WTC11 (cell line): ENCODE results near the gene FBXO42. TPM values are rescaled to one million over a fixed set of nuclear protein-coding genes. Genes with fewer than 3 reads are reported as not detected.

ENCODE experiments used
- ATAC-seq: fragments of 200-7000 bp; cut with Tn5 transposase; 2 replicates; pipeline ENCODE4 v1.10.0; 2021; ENCODE audit warnings: mild to moderate bottlenecking, moderate library complexity
- CTCF ChIA-PET: fragments of 300-600 bp; sonication (Branson Sonifier 250); formaldehyde crosslinking; loops from one replicate; lab custom pipeline; 2021; ENCODE audit warnings: antibody characterized with exemption; lab: Charles Lee
- POLR2A ChIA-PET: fragments of 350-600 bp; sonication (Branson Sonifier 250); formaldehyde crosslinking; loops from one replicate; lab custom pipeline; 2021; ENCODE audit warnings: antibody characterized with exemption; lab: Charles Lee
- DNase-seq: peaks from one replicate; pipeline ENCODE4 v3.0.0; 2021; ENCODE audit warnings: low spot score
- H3K27ac Mint-ChIP-seq: 2 replicates; pipeline ENCODE4 v1.8.0; 2021; ENCODE audit warnings: mixed read lengths
- H3K27me3 Mint-ChIP-seq: 2 replicates; pipeline ENCODE4 v1.8.0; 2021; ENCODE audit warnings: low read depth, mild to moderate bottlenecking, moderate library complexity, mixed read lengths
- H3K36me3 Mint-ChIP-seq: 2 replicates; pipeline ENCODE4 v1.8.0; 2021; ENCODE audit warnings: mixed read lengths
- H3K4me1 Mint-ChIP-seq: 2 replicates; pipeline ENCODE4 v1.8.0; 2022; ENCODE audit warnings: mixed read lengths
- H3K4me3 Mint-ChIP-seq: 2 replicates; pipeline ENCODE4 v1.8.0; 2021; ENCODE audit warnings: mild to moderate bottlenecking, moderate library complexity, mixed read lengths
- H3K9me3 Mint-ChIP-seq: 2 replicates; pipeline ENCODE4 v1.8.0; 2021; ENCODE audit warnings: mixed read lengths
- ELF4 ChIP-seq: sonication (generic); formaldehyde crosslinking; IDR thresholded peaks from 2 replicates; pipeline ENCODE4 v1.8.1; 2022; ENCODE audit warnings: low read depth, mild to moderate bottlenecking, moderate library complexity, missing genetic modification reagents
- EMX1 ChIP-seq: fragments of 250-450 bp; sonication (Bioruptor Pico); IDR thresholded peaks from 2 replicates; pipeline ENCODE4 v1.8.0; 2021; ENCODE audit warnings: mild to moderate bottlenecking
- ESRRA ChIP-seq: sonication (generic); formaldehyde crosslinking; IDR thresholded peaks from 2 replicates; pipeline ENCODE4 v1.8.1; 2022; ENCODE audit warnings: mild to moderate bottlenecking, missing genetic modification reagents, borderline replicate concordance
- FOXJ3 ChIP-seq: sonication (generic); formaldehyde crosslinking; IDR thresholded peaks from 2 replicates; pipeline ENCODE4 v1.9.0; 2021; ENCODE audit warnings: missing genetic modification reagents, mild to moderate bottlenecking, borderline replicate concordance
- FOXP4 ChIP-seq: sonication (generic); formaldehyde crosslinking; IDR thresholded peaks from 2 replicates; pipeline ENCODE4 v1.8.0; 2022; ENCODE audit warnings: mild to moderate bottlenecking, missing genetic modification reagents
- MXD4 ChIP-seq: fragments of 250-450 bp; sonication (Bioruptor Pico); IDR thresholded peaks from 2 replicates; pipeline ENCODE4 v1.8.0; 2021; ENCODE audit warnings: mild to moderate bottlenecking, moderate library complexity, borderline replicate concordance
- NFATC4 ChIP-seq: fragments of 250-450 bp; sonication (Bioruptor Pico); IDR thresholded peaks from 2 replicates; pipeline ENCODE4 v1.9.0; 2021; ENCODE audit warnings: mild to moderate bottlenecking
- ZBTB21 ChIP-seq: sonication (generic); formaldehyde crosslinking; IDR thresholded peaks from 2 replicates; pipeline ENCODE4 v1.8.1; 2023; ENCODE audit warnings: mild to moderate bottlenecking, missing genetic modification reagents, borderline replicate concordance
- ZNF138 ChIP-seq: sonication (generic); formaldehyde crosslinking; conservative IDR thresholded peaks from 2 replicates; pipeline ENCODE4 v1.8.1; 2022; ENCODE audit warnings: mild to moderate bottlenecking, moderate library complexity, missing genetic modification reagents
- ZNF396 ChIP-seq: fragments of 250-450 bp; sonication (Bioruptor Pico); IDR thresholded peaks from 2 replicates; pipeline ENCODE4 v1.8.0; 2021; ENCODE audit warnings: mild to moderate bottlenecking, moderate library complexity, borderline replicate concordance
- ZNF425 ChIP-seq: fragments of 250-450 bp; sonication (Bioruptor Pico); conservative IDR thresholded peaks from 2 replicates; pipeline ENCODE4 v1.9.0; 2021; ENCODE audit warnings: mild to moderate bottlenecking
- ZNF671 ChIP-seq: fragments of 250-450 bp; sonication (Bioruptor Pico); IDR thresholded peaks from 2 replicates; pipeline ENCODE4 v1.8.0; 2021; ENCODE audit warnings: mild to moderate bottlenecking
- total RNA-seq: library from RNA; stranded (reverse); gene quantifications from 3 replicates; pipeline ENCODE4 v1.2.3, GENCODE V29; 2021
- TF ChIP-seq, protein P1 (sequence below): sonication (generic); formaldehyde crosslinking; IDR thresholded peaks from 2 replicates; pipeline ENCODE4 v1.8.1; 2023; ENCODE audit warnings: mild to moderate bottlenecking, missing genetic modification reagents, moderate library complexity
- TF ChIP-seq, protein P2 (sequence below): sonication (generic); formaldehyde crosslinking; conservative IDR thresholded peaks from 2 replicates; pipeline ENCODE4 v1.8.1; 2022; ENCODE audit warnings: mild to moderate bottlenecking, missing genetic modification reagents

Gene FBXO42
- total RNA-seq, 1 experiment from 2014 or later = 17.5 TPM

DNA sequence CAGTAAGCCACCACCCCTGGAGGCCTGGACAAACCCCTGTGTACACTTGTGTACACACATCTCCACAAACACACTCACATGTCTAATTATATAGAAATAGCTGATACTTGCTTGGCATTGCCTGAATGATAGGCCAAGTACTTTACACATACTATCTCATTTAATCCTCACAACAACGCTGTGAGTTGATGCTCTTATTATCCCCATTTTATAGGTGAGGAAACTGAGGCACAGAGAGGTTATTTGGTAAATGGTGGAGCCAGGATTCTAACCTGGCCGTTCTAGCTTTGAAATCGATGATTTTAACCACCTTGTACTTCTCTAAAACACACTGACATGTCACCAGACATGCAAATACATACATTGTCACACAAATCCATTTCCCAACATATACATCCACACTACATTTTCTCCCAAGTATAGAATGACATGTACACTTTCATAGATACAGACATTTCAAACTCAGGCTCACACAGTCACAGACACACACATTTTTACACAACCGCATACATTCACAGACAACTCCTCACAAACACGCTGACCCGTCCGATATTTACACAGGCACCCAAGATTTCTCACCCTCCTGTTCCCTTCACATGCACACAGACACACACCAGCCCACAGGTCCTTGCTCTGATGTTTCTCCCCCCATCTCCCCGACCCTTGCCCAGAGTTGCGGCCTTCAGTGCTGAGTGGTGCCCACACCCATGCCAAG, 143.0 kb downstream of the FBXO42 start:
- DNase-seq (no peak), ATAC-seq (no peak)
- peaks cover 47% of the 10 kb centered on the region for H3K4me1 Mint-ChIP-seq
- no peaks in the 10 kb centered on the region for H3K27me3 Mint-ChIP-seq
- CTCF ChIA-PET = interaction anchor here (0.6 to 3.5 kb wide), 3 partner anchors 35 to 136 kb away, joined by 4 to 21 read pairs (median 9); partner anchors contain the start of gene FAM131C
- H3K36me3 Mint-ChIP-seq = peaks cover 7% of the 10 kb centered on the region; the same call in 1 of the 2 replicates
- peak overlapping the region; percentile 9 for H3K4me3 Mint-ChIP-seq
- H3K27ac Mint-ChIP-seq = peak overlapping the region; percentile 14
- TF ChIP-seq FOXJ3 (CRISPR knock-in tag) (no peak), ELF4 (no peak), ZBTB21 (CRISPR knock-in tag) (no peak), ZNF138 (CRISPR knock-in tag) (no peak), ZNF396 (CRISPR knock-in tag) (no peak), MXD4 (CRISPR knock-in tag) (no peak), ZNF671 (CRISPR knock-in tag) (no peak), EMX1 (no peak), ZNF425 (CRISPR knock-in tag) (no peak), NFATC4 (CRISPR knock-in tag) (no peak)
- TF ChIP-seq, protein P1, sequence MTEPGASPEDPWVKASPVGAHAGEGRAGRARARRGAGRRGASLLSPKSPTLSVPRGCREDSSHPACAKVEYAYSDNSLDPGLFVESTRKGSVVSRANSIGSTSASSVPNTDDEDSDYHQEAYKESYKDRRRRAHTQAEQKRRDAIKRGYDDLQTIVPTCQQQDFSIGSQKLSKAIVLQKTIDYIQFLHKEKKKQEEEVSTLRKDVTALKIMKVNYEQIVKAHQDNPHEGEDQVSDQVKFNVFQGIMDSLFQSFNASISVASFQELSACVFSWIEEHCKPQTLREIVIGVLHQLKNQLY (CRISPR knock-in tag) = no peak
- TF ChIP-seq, protein P2, sequence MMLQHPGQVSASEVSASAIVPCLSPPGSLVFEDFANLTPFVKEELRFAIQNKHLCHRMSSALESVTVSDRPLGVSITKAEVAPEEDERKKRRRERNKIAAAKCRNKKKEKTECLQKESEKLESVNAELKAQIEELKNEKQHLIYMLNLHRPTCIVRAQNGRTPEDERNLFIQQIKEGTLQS = no peak
- TF ChIP-seq, all 79 proteins: peak for 0
- POLR2A ChIA-PET = no interaction called here
- no peaks in the 10 kb centered on the region for H3K9me3 Mint-ChIP-seq

DNA sequence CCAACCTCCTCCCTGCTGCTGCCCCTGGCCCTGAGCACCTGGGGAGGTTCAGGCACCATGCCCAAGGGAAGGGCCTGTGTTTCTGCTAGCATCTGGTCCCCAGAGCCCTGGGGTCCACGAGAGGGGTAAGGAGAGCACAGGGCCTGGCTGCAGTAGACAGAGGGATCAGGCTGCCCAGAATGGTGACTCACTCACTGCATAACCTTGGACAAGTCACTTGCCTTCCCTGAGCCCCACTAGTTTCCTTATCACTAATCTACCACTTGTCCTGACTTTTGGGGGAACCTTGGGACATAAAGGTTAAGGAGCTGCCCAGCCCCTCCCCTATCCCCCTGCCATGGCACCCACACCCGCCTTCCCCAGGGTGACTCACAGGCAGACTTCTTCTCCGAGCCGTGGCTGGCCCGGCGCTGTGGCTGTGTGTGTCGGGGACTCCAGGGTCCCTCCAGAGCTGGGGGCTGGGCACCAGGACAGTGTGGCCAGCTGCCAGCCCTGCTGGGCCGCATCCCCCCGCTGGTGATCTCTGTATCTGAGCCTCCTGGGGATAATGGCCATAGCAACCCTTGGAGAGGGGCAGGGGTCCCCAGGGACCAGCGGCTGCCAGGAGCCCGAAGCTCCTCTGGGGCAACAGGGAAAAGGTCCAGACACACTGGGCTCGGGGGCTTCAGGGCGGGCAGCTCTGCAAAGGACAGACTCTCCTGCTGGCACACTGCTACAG, 143.9 kb downstream of the FBXO42 start:
- DNase-seq = no peak
- CTCF ChIA-PET = interaction anchor here (1.6 to 3.5 kb wide), 4 partner anchors 9 to 155 kb away, joined by 5 to 25 read pairs (median 15); no protein-coding TSS in a partner anchor
- peaks cover 14% of the 10 kb centered on the region for H3K36me3 Mint-ChIP-seq
- TF ChIP-seq ESRRA (CRISPR knock-in tag) (no peak), FOXP4 (CRISPR knock-in tag) (no peak)
- TF ChIP-seq, all 79 proteins: peak for 0
- Mint-ChIP-seq H3K9me3 (no peaks in the 10 kb centered on the region), H3K27ac (peak overlapping the region; percentile 32; the same call in 1 of the 2 replicates), H3K4me1 (peaks cover 47% of the 10 kb centered on the region), H3K4me3 (0 out of 2 replicates have a peak overlapping the region, but pooled peaks have one; percentile 27), H3K27me3 (no peaks in the 10 kb centered on the region)
- POLR2A ChIA-PET = interaction anchor here (0.6 to 3.3 kb wide), 2 partner anchors 8 to 26 kb away, joined by 3 to 13 read pairs; no protein-coding TSS in a partner anchor
- no peak for ATAC-seq
